ENCODE measurements around the gene TRAIP. TPM values are rescaled to one million over a fixed set of nuclear protein-coding genes. Genes with fewer than 3 reads are reported as not detected.

Gene TRAIP
- 6.6 TPM for total RNA-seq

GRCh38 chr3:49856181-49857005 lies at the start of gene TRAIP:
Gene TRAIP, minus strand, starts transcription at chr3:49856564. Its CDS starts 111 bp downstream, at chr3:49856453.

GRCh38 chr3:49903451-49904424 lies 47.4 kb upstream of the TRAIP start, which contains the start of gene MST1R:
Gene MST1R, minus strand, starts transcription at chr3:49903873. Its CDS starts 264 bp downstream, at chr3:49903609.

GRCh38 chr3:49869525-49870126 lies 13.3 kb upstream of the TRAIP start, which contains the start of gene CAMKV:
Gene CAMKV, minus strand, starts transcription at chr3:49869906. Its CDS starts 7,518 bp downstream, at chr3:49862388.

GRCh38 chr3:49813497-49814174 lies 42.7 kb downstream of the TRAIP start, which contains the start of gene UBA7:
Gene UBA7, minus strand, starts transcription at chr3:49813953. Its CDS starts 166 bp downstream, at chr3:49813787.

GRCh38 chr3:49802719-49803464 lies 53.5 kb downstream of the TRAIP start, which contains the start of gene INKA1:
Gene INKA1, plus strand, starts transcription at chr3:49803261. Its CDS starts 132 bp downstream, at chr3:49803393.

GRCh38 chr3:49799761-49800160 lies 56.6 kb downstream of the TRAIP start, which contains the start of gene CDHR4:
Gene CDHR4, minus strand, starts transcription at chr3:49799873. Its CDS starts 61 bp downstream, at chr3:49799812.

GRCh38 chr3:49786357-49787181 lies 69.8 kb downstream of the TRAIP start, which contains the start of gene IP6K1:
Gene IP6K1, minus strand, starts transcription at chr3:49786542. Its CDS starts 38,502 bp downstream, at chr3:49748040.

Small RNA genes lying within 50 kb of the gene (small RNA-seq; reads per million reads assigned to genes)
- not detected for gene RN7SL217P (ENCODE audit: low replicate concordance)

Other genes with a start within 250 kb of the TRAIP start
- 94.8 TPM for gene APEH, start 182.2 kb downstream of the TRAIP start, total RNA-seq
- gene MST1, start 167.1 kb downstream of the TRAIP start, total RNA-seq: 10.6 TPM
- 36.9 TPM for gene RNF123, start 167.0 kb downstream of the TRAIP start, total RNA-seq
- gene AMIGO3, start 136.9 kb downstream of the TRAIP start, total RNA-seq: 1.3 TPM
- 11.3 TPM for gene GMPPB, start 132.6 kb downstream of the TRAIP start, total RNA-seq
- 66.4 TPM for gene IP6K1, start 70.0 kb downstream of the TRAIP start, total RNA-seq
- gene CDHR4, start 56.7 kb downstream of the TRAIP start, total RNA-seq: not detected
- gene INKA1, start 53.3 kb downstream of the TRAIP start, total RNA-seq: 13.5 TPM
- 6.6 TPM for gene UBA7, start 42.6 kb downstream of the TRAIP start, total RNA-seq
- 283 TPM for gene CAMKV, start 13.3 kb upstream of the TRAIP start, total RNA-seq
- gene MST1R, start 47.3 kb upstream of the TRAIP start, total RNA-seq: 3.8 TPM
- gene MON1A, start 73.2 kb upstream of the TRAIP start, total RNA-seq: 16.6 TPM
- 213 TPM for gene RBM6, start 83.6 kb upstream of the TRAIP start, total RNA-seq
- 503 TPM for gene RBM5, start 232.4 kb upstream of the TRAIP start, total RNA-seq

Measured in parietal lobe (tissue), 2 donors.